HepG2 (cell line): Measurements from ENCODE around the gene ZG16. TPM values are rescaled to one million over a fixed set of nuclear protein-coding genes. Genes with fewer than 3 reads are reported as not detected.
A peak's percentile ranks its signal among the peaks of the same experiment; 100 is the strongest.

Experiments used
- ATAC-seq: fragments of 200-7000 bp; cut with Tn5 transposase; 3 replicates; pipeline ENCODE4 v1.9.1; 2020; ENCODE audit warnings: mild to moderate bottlenecking, moderate library complexity
- BruUV-seq: library from RNA; stranded (reverse); fragments of 400-500 nt; replicated peaks from 2 replicates; lab custom pipeline; 2021; lab: Mats Ljungman, UMichigan
- CTCF ChIA-PET: fragments of 300-600 bp; formaldehyde crosslinking; extraction: SDS; loops from one replicate; lab custom pipeline; 2021; ENCODE audit warnings: low total read pairs, inconsistent platforms, low intra/inter-chr PET ratio; lab: Yijun Ruan, JAX
- POLR2A ChIA-PET: fragments of 350-600 bp; sonication (Branson Sonifier 250); formaldehyde crosslinking; loops from one replicate; lab custom pipeline; 2020; ENCODE audit warnings: antibody characterized with exemption, inconsistent platforms; lab: Yijun Ruan, JAX
- DNase-seq: peaks from one replicate; pipeline ENCODE4 v3.0.0-alpha.2; 2015; ENCODE audit warnings: low spot score
- FAIRE-seq: peaks from 3 replicates; lab custom pipeline; 2011; peaks lifted over from hg19 to GRCh38; lab: Jason Lieb, UNC
- H2AFZ ChIP-seq: one replicate; pipeline ENCODE4 v1.6.1; 2011; ENCODE audit warnings: low read length, inconsistent platforms
- H3K27ac ChIP-seq: fragments of 300-600 bp; 3 replicates; pipeline ENCODE4 v1.8.0; 2011; ENCODE audit warnings: mixed run types, mild to moderate bottlenecking, mixed read lengths, low read length, inconsistent platforms; ENCODE audit not compliant: insufficient read depth; ENCODE audit errors: extremely low read length
- H3K27me3 ChIP-seq, 2 experiments: fragments of 200-600 bp in 1 of 2; 2 replicates in 1 of 2; 3 replicates in 1 of 2; pipeline versions ENCODE4 v1.6.0 to v1.8.0; 2011; ENCODE audit warnings: low read length in 2 of 2, mild to moderate bottlenecking in 2 of 2, moderate library complexity in 2 of 2, inconsistent platforms in 1 of 2; ENCODE audit not compliant: insufficient read depth in 2 of 2, control insufficient read depth in 1 of 2
- H3K36me3 ChIP-seq, 2 experiments: fragments of 200-600 bp in 1 of 2; replicated peaks in 1 of 2; 2 replicates in 1 of 2; 3 replicates in 1 of 2; pipeline versions ENCODE4 v1.5.1 to v1.8.0; 2011; ENCODE audit warnings: low read length in 2 of 2, inconsistent platforms in 1 of 2; ENCODE audit not compliant: insufficient read depth in 2 of 2, control insufficient read depth in 1 of 2
- H3K4me1 ChIP-seq: 2 replicates; pipeline ENCODE4 v1.5.1; 2012; ENCODE audit warnings: low read length, inconsistent platforms; ENCODE audit not compliant: insufficient read depth
- H3K4me2 ChIP-seq: 2 replicates; pipeline ENCODE4 v1.6.0; 2011; ENCODE audit warnings: low read depth, low read length, inconsistent platforms
- H3K4me3 ChIP-seq, 3 experiments: fragments of 200-600 bp in 1 of 3; sonication (generic), shearing (Covaris generic) in 1 of 3; replicated peaks in 1 of 3; 2 replicates each; pipeline ENCODE4 v1.5.1; 2011 to 2016; ENCODE audit warnings: low read length in 3 of 3, inconsistent platforms in 2 of 3, low read depth in 2 of 3, mild to moderate bottlenecking in 2 of 3, control low read depth in 1 of 3, mixed read lengths in 1 of 3; ENCODE audit not compliant: insufficient read depth in 1 of 3
- H3K79me2 ChIP-seq: one replicate; pipeline ENCODE4 v1.6.1; 2011; ENCODE audit warnings: low read length, inconsistent platforms; ENCODE audit not compliant: insufficient read depth
- H3K9ac ChIP-seq: 2 replicates; pipeline ENCODE4 v1.6.0; 2011; ENCODE audit warnings: mild to moderate bottlenecking, low read depth, low read length, inconsistent platforms; ENCODE audit not compliant: insufficient read depth
- H3K9me3 ChIP-seq: 2 replicates; pipeline ENCODE4 v1.5.1; 2012; ENCODE audit warnings: mild to moderate bottlenecking, low read length
- H4K20me1 ChIP-seq: 2 replicates; pipeline ENCODE4 v1.6.0; 2011; ENCODE audit warnings: inconsistent platforms, mild to moderate bottlenecking, low read length, moderate library complexity; ENCODE audit not compliant: insufficient read depth
- ELF3 ChIP-seq: IDR thresholded peaks from 2 replicates; pipeline ENCODE4 v1.6.1; 2016; ENCODE audit warnings: missing genetic modification reagents, missing compliant biosample characterization
- HIVEP1 ChIP-seq: sonication (generic); formaldehyde crosslinking; IDR thresholded peaks from 2 replicates; pipeline ENCODE4 v1.4.0; 2020; ENCODE audit warnings: mild to moderate bottlenecking, missing genetic modification reagents
- HNF4A ChIP-seq: sonication (generic); formaldehyde crosslinking; IDR thresholded peaks from 2 replicates; pipeline ENCODE4 v1.4.0; 2020; ENCODE audit warnings: missing genetic modification reagents
- HOXA9 ChIP-seq: sonication (generic); formaldehyde crosslinking; IDR thresholded peaks from 2 replicates; pipeline ENCODE4 v1.8.1; 2022; ENCODE audit warnings: missing genetic modification reagents, mild to moderate bottlenecking, moderate library complexity, borderline replicate concordance
- MAF1 ChIP-seq: sonication (generic); formaldehyde crosslinking; IDR thresholded peaks from 2 replicates; pipeline ENCODE4 v1.5.0; 2020; ENCODE audit warnings: missing genetic modification reagents, borderline replicate concordance
- MED8 ChIP-seq: sonication (generic); formaldehyde crosslinking; IDR thresholded peaks from 2 replicates; pipeline ENCODE4 v1.8.1; 2023; ENCODE audit warnings: mild to moderate bottlenecking, missing genetic modification reagents; ENCODE audit not compliant: insufficient replicate concordance
- MEIS2 ChIP-seq: sonication (generic); formaldehyde crosslinking; IDR thresholded peaks from 2 replicates; pipeline ENCODE4 v1.9.0; 2021; ENCODE audit warnings: mild to moderate bottlenecking, missing genetic modification reagents
- MIER2 ChIP-seq: IDR thresholded peaks from 2 replicates; pipeline ENCODE4 v1.6.1; 2016; ENCODE audit warnings: missing biosample characterization, missing genetic modification reagents
- NR2F6 ChIP-seq, 2 experiments: IDR thresholded peaks; 2 replicates each; pipeline ENCODE4 v1.6.1; 2016; ENCODE audit warnings: antibody characterized with exemption in 1 of 2, mild to moderate bottlenecking in 1 of 2
- PHF8 ChIP-seq: sonication (generic); formaldehyde crosslinking; IDR thresholded peaks from 2 replicates; pipeline ENCODE4 v1.5.0; 2020; ENCODE audit warnings: missing genetic modification reagents
- PITX1 ChIP-seq: sonication (generic); formaldehyde crosslinking; IDR thresholded peaks from 2 replicates; pipeline ENCODE4 v1.5.1; 2020; ENCODE audit warnings: mild to moderate bottlenecking, missing genetic modification reagents
- SAP130 ChIP-seq: IDR thresholded peaks from 2 replicates; pipeline ENCODE4 v1.6.1; 2016; ENCODE audit warnings: low read depth
- TBX2 ChIP-seq: sonication (generic); formaldehyde crosslinking; IDR thresholded peaks from 2 replicates; pipeline ENCODE4 v1.5.0; 2020; ENCODE audit warnings: missing genetic modification reagents, mild to moderate bottlenecking, borderline replicate concordance
- TGIF2 ChIP-seq: IDR thresholded peaks from 2 replicates; pipeline ENCODE4 v1.6.1; 2016; ENCODE audit warnings: control low read depth, missing compliant biosample characterization
- ZFX ChIP-seq: sonication (generic); formaldehyde crosslinking; IDR thresholded peaks from 2 replicates; pipeline ENCODE4 v1.4.0; 2020; ENCODE audit warnings: mild to moderate bottlenecking, low read depth, missing genetic modification reagents, moderate library complexity
- ZNF230 ChIP-seq: sonication (generic); formaldehyde crosslinking; IDR thresholded peaks from 2 replicates; pipeline ENCODE4 v1.4.0; 2020; ENCODE audit warnings: mild to moderate bottlenecking, missing genetic modification reagents
- ZNF33B ChIP-seq: sonication (generic); formaldehyde crosslinking; IDR thresholded peaks from 2 replicates; pipeline ENCODE4 v1.5.1; 2020; ENCODE audit warnings: mild to moderate bottlenecking, missing genetic modification reagents
- ZNF430 ChIP-seq: sonication (generic); formaldehyde crosslinking; IDR thresholded peaks from 2 replicates; pipeline ENCODE4 v1.9.0; 2021; ENCODE audit warnings: mild to moderate bottlenecking, missing genetic modification reagents
- ZNF614 ChIP-seq: IDR thresholded peaks from 2 replicates; pipeline ENCODE4 v1.6.1; 2018; ENCODE audit warnings: missing biosample characterization, missing genetic modification reagents, inconsistent platforms, borderline replicate concordance
- WGBS: methylation state at CpG from one replicate; pipeline ENCODE4 v1.1.6; 2017; ENCODE audit warnings: low lambda C conversion rate; 5-methylcytosine and 5-hydroxymethylcytosine counted together
- in situ Hi-C: cut with HindIII; loops from 2 replicates; pipeline ENCODE4 v1.10.0; 2017; ENCODE audit warnings: low pct_unique_long_range_greater_than_20kb; ENCODE audit not compliant: extremely low pct_ligation_motif_present
- intact Hi-C: fragments of 100-400 bp; cut with micrococcal nuclease; formaldehyde crosslinking; loops from one replicate; pipeline ENCODE4 v1.10.0; 2022; ENCODE audit not compliant: unreplicated experiment
- polyA plus RNA-seq, 8 experiments: library from polyadenylated mRNA; depleted of rRNA in 3 of 8; stranded (reverse) in 7 of 8; unstranded in 1 of 8; fragments of >200 nt; fragmentation: Illumina TruSeq in 4 of 8; extraction: Trizol in 4 of 8; gene quantifications; 2 replicates each; pipeline versions ENCODE4 v1.2.1 to v1.2.3, GENCODE V29; 2011 to 2016; ENCODE audit warnings: low read depth in 4 of 8, missing spikeins in 1 of 8, mixed read lengths in 1 of 8; ENCODE audit not compliant: insufficient read depth in 1 of 8
- total RNA-seq, 5 experiments: library from RNA; depleted of rRNA; stranded (reverse); fragments of >200 nt; fragmentation: Illumina TruSeq; extraction: Trizol; gene quantifications; 2 replicates each; pipeline ENCODE4 v1.2.3, GENCODE V29; 2016; ENCODE audit warnings: low read depth in 1 of 5
- TF ChIP-seq, protein P1 (sequence below): sonication (generic); formaldehyde crosslinking; IDR thresholded peaks from 2 replicates; pipeline ENCODE4 v1.5.1; 2020; ENCODE audit warnings: missing genetic modification reagents, mild to moderate bottlenecking, borderline replicate concordance
- TF ChIP-seq, protein P2 (sequence below), 2 experiments: sonication (generic) in 1 of 2; formaldehyde crosslinking in 1 of 2; IDR thresholded peaks; 2 replicates each; pipeline versions ENCODE4 v1.4.0 to v1.6.1; 2018 to 2020; ENCODE audit warnings: missing genetic modification reagents in 2 of 2, borderline replicate concordance in 1 of 2, low read depth in 1 of 2, mild to moderate bottlenecking in 1 of 2, missing biosample characterization in 1 of 2

The ZG16 gene
- total and polyA plus RNA-seq, 2 of the 13 experiments (the other 11 are each of a cell fraction or from before 2014, with no cell fraction given): 0.04 to 0.07 TPM

DNA sequence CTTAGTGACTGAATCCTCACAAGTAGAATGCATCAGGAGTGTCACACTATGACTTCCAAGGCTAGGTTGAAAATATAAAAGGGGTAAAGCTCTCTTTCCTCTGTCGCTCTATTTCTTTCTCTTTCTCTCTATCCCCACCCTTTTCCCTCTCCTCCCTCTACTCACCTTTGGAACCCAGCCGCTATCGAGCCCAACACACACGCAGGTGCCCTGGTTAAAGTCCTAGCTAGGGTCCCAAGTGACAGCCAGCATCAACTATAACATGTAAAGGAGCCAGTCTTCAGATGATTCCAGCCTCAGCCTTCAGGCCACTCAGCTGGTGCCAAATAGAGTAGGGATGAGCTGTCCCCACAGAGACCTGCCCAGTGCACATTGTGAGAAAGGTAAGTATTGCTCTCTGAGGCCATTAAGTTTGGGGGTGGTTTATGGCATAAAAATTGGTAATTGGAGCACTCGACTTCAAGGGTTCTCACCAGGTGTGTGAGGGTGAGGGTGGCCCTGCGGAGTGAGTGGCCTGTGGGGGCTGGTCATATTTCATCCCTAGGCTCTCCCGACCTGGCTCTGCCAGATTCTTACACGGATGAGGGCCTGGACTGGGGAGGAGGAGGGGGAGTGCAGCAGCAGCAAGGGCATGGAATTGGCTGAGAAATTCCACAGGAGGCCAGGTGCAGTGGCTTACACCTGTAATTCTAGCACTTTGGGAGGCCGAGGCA lies 17.3 kb upstream of the ZG16 start:
- no peaks in the 10 kb centered on the region for H3K9me3 ChIP-seq
- no TSS peak for BruUV-seq
- DNase-seq (no peak), FAIRE-seq (no peak), ATAC-seq (peak; percentile 31)
- intact Hi-C loops (no loop called here), in situ Hi-C loops (no loop called here)
- H3K9ac ChIP-seq: no peak overlapping the region
- 3% methylated on average over 9 of the region's 9 CpGs for WGBS
- H3K4me1 ChIP-seq: peaks cover 91% of the 10 kb centered on the region
- H3K4me2 ChIP-seq: peak overlapping the region; percentile 64
- no peaks in the 10 kb centered on the region for H3K27me3 ChIP-seq
- ChIA-PET CTCF (no interaction called here), POLR2A (no interaction called here)
- H4K20me1 ChIP-seq: no peaks in the 10 kb centered on the region
- no peaks in the 10 kb centered on the region for H3K36me3 ChIP-seq
- peak overlapping the region in 1 of 3 experiments; percentile 39; a peak in 2 of 6 replicates for H3K4me3 ChIP-seq
- peak overlapping the region; percentile 47 for H3K27ac ChIP-seq
- no peaks in the 10 kb centered on the region for H3K79me2 ChIP-seq
- H2AFZ ChIP-seq: no peak overlapping the region
- TF ChIP-seq TBX2 (CRISPR knock-in tag): peak; percentile 54
- TF ChIP-seq ZFX: peak; percentile 29; the same call in 1 of the 2 replicates
- no peak for TF ChIP-seq MIER2
- 0 out of 2 replicates have a peak, but pooled peaks have one; percentile 9 for TF ChIP-seq PHF8 (CRISPR knock-in tag)
- TF ChIP-seq ZNF430 (CRISPR knock-in tag): 0 out of 2 replicates have a peak, but pooled peaks have one; percentile 33
- 0 out of 2 replicates have a peak, but pooled peaks have one; percentile 19 for TF ChIP-seq SAP130 (CRISPR knock-in tag)
- TF ChIP-seq MED8 (CRISPR knock-in tag): no peak
- TF ChIP-seq, protein P1, sequence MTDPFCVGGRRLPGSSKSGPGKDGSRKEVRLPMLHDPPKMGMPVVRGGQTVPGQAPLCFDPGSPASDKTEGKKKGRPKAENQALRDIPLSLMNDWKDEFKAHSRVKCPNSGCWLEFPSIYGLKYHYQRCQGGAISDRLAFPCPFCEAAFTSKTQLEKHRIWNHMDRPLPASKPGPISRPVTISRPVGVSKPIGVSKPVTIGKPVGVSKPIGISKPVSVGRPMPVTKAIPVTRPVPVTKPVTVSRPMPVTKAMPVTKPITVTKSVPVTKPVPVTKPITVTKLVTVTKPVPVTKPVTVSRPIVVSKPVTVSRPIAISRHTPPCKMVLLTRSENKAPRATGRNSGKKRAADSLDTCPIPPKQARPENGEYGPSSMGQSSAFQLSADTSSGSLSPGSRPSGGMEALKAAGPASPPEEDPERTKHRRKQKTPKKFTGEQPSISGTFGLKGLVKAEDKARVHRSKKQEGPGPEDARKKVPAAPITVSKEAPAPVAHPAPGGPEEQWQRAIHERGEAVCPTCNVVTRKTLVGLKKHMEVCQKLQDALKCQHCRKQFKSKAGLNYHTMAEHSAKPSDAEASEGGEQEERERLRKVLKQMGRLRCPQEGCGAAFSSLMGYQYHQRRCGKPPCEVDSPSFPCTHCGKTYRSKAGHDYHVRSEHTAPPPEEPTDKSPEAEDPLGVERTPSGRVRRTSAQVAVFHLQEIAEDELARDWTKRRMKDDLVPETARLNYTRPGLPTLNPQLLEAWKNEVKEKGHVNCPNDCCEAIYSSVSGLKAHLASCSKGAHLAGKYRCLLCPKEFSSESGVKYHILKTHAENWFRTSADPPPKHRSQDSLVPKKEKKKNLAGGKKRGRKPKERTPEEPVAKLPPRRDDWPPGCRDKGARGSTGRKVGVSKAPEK (CRISPR knock-in tag): 0 out of 2 replicates have a peak, but pooled peaks have one; percentile 42
- TF ChIP-seq ZNF33B (CRISPR knock-in tag): no peak
- peak; percentile 69 for TF ChIP-seq HNF4A
- TF ChIP-seq ELF3: no peak
- no peak for TF ChIP-seq HOXA9
- no peak for TF ChIP-seq PITX1 (CRISPR knock-in tag)
- no peak for TF ChIP-seq MEIS2 (CRISPR knock-in tag)
- TF ChIP-seq, protein P2, sequence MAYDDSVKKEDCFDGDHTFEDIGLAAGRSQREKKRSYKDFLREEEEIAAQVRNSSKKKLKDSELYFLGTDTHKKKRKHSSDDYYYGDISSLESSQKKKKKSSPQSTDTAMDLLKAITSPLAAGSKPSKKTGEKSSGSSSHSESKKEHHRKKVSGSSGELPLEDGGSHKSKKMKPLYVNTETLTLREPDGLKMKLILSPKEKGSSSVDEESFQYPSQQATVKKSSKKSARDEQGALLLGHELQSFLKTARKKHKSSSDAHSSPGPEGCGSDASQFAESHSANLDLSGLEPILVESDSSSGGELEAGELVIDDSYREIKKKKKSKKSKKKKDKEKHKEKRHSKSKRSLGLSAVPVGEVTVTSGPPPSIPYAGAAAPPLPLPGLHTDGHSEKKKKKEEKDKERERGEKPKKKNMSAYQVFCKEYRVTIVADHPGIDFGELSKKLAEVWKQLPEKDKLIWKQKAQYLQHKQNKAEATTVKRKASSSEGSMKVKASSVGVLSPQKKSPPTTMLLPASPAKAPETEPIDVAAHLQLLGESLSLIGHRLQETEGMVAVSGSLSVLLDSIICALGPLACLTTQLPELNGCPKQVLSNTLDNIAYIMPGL (CRISPR knock-in tag; IDR thresholded peaks at IDR 0.05; ENCODE audit: borderline replicate concordance in 1 of 2, low read depth in 1 of 2): 0 out of 4 replicates have a peak, but pooled peaks of 1 of the 2 experiments have one; percentile 34
- 0 out of 2 replicates have a peak, but pooled peaks have one; percentile 25 for TF ChIP-seq ZNF230 (CRISPR knock-in tag)
- TF ChIP-seq ZNF614 (CRISPR knock-in tag): 0 out of 2 replicates have a peak, but pooled peaks have one; percentile 11
- peak; percentile 36; the same call in 1 of the 2 replicates for TF ChIP-seq HIVEP1 (CRISPR knock-in tag)
- TF ChIP-seq MAF1: no peak
- no peak for TF ChIP-seq NR2F6 (IDR thresholded peaks at IDR 0.05)
- TF ChIP-seq NR2F6 (CRISPR knock-in tag; IDR thresholded peaks at IDR 0.05): 0 out of 2 replicates have a peak, but pooled peaks have one; percentile 5
- no peak for TF ChIP-seq TGIF2 (CRISPR knock-in tag)
